Progenitor cell of endocrine pancreas (in vitro differentiated cells): ENCODE results near the gene ANO7. TPM values are rescaled to one million over a fixed set of nuclear protein-coding genes. Genes with fewer than 3 reads are reported as not detected.

Experiments used
- DNase-seq: peaks from one replicate; pipeline ENCODE4 v3.0.0; 2021; ENCODE audit warnings: low spot score; ENCODE audit not compliant: unreplicated experiment
- H3K27ac Mint-ChIP-seq: 2 replicates; pipeline ENCODE4 v1.8.0; 2021; ENCODE audit warnings: mild to moderate bottlenecking, moderate library complexity, mixed read lengths
- H3K27me3 Mint-ChIP-seq: 2 replicates; pipeline ENCODE4 v1.8.0; 2021; ENCODE audit warnings: mixed read lengths
- H3K36me3 Mint-ChIP-seq: 2 replicates; pipeline ENCODE4 v1.8.0; 2022; ENCODE audit warnings: mixed read lengths; ENCODE audit not compliant: insufficient read depth
- H3K4me1 Mint-ChIP-seq: 2 replicates; pipeline ENCODE4 v1.8.0; 2021; ENCODE audit warnings: low read depth, mixed read lengths
- H3K4me3 Mint-ChIP-seq: 2 replicates; pipeline ENCODE4 v1.8.0; 2021; ENCODE audit warnings: low read depth, mild to moderate bottlenecking, moderate library complexity, mixed read lengths
- H3K9me3 Mint-ChIP-seq: 2 replicates; pipeline ENCODE4 v1.8.0; 2021; ENCODE audit warnings: low read depth, mixed read lengths
- total RNA-seq: library from RNA; stranded (reverse); gene quantifications from 2 replicates; pipeline ENCODE4 v1.2.1, GENCODE V29; 2021
- TF ChIP-seq, protein P1 (sequence below): fragments of 200-600 bp; sonication (generic); IDR thresholded peaks from one replicate; pipeline ENCODE4 v1.5.0; 2021; ENCODE audit warnings: antibody characterized with exemption, mild to moderate bottlenecking; ENCODE audit not compliant: unreplicated experiment

ANO7 gene
- total RNA-seq, 1 donor from 2014 or later = 2.5 TPM

DNA sequence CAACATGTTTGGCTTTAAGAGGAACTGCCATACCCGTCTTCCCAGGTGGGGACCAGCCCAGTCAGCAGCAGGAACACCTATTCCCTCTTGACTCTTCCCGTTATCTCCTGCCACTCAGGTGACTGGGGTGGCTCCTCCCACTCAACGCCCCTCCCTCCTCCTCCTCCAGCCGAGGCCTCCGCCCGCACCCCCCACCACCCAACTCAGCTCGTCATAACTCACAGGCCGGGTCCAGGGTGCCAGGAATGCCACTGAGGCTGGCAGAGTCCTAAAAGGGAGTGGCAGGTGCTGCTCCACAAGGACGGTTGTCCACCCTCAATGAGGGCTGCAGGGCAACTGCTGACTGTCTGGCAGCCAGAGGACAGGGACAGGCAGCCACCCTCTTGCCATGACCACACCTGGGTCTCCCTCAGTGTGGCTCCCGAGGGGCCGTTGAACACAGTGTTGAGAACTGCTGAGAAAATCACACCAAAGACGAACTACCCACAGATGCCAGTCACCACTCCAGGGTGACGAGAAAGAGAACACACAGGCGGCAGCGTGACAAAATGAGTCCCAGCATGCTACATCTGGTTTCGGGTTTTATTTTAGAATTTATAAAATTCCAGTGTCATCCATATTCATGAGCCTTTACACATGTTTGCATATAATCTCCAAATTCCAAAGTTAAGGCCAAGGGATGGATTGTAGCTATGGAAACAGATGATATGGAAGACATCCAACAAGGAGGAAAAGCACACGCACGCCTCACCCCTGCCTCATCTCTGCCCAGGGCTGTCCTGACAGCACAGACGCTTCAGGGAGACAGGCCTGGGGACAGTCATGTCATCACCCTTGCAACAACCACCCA, 38.5 kb downstream of the ANO7 start:
- no peak for DNase-seq
- H3K27ac Mint-ChIP-seq = no peak overlapping the region

DNA sequence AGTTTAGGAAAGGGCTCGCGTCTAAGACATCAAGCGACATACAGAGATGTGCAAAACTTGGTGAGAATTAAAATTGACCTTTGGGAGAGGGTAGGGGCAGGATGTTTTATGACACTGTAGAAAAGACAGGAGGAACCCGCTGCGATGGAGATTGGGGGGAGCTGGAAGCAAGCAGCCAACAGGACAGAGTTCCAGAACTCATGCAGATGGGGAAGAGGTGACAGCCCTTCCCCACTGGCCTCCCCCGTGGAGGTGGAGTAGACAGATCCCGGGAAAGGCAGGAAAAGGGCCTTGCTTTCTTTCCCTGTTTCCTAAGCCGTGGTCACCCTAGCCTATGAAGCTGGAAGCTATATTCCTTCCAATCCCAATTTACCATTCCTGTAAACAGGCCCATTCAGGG, 39.1 kb downstream of the ANO7 start:
- DNase-seq = no peak
- Mint-ChIP-seq H3K4me3 (no peak overlapping the region), H3K4me1 (peaks cover 2% of the 10 kb centered on the region), H3K27me3 (no peaks in the 10 kb centered on the region), H3K9me3 (no peaks in the 10 kb centered on the region), H3K27ac (no peak overlapping the region), H3K36me3 (peaks cover 19% of the 10 kb centered on the region)
- TF ChIP-seq, protein P1, sequence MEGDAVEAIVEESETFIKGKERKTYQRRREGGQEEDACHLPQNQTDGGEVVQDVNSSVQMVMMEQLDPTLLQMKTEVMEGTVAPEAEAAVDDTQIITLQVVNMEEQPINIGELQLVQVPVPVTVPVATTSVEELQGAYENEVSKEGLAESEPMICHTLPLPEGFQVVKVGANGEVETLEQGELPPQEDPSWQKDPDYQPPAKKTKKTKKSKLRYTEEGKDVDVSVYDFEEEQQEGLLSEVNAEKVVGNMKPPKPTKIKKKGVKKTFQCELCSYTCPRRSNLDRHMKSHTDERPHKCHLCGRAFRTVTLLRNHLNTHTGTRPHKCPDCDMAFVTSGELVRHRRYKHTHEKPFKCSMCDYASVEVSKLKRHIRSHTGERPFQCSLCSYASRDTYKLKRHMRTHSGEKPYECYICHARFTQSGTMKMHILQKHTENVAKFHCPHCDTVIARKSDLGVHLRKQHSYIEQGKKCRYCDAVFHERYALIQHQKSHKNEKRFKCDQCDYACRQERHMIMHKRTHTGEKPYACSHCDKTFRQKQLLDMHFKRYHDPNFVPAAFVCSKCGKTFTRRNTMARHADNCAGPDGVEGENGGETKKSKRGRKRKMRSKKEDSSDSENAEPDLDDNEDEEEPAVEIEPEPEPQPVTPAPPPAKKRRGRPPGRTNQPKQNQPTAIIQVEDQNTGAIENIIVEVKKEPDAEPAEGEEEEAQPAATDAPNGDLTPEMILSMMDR = no peak

More for the DNA sequence above, 38.5 kb downstream of the ANO7 start:
- Mint-ChIP-seq H3K36me3 (peaks cover 16% of the 10 kb centered on the region), H3K4me3 (no peak overlapping the region), H3K4me1 (peaks cover 2% of the 10 kb centered on the region), H3K9me3 (no peaks in the 10 kb centered on the region), H3K27me3 (no peaks in the 10 kb centered on the region)
- TF ChIP-seq, protein P1 = no peak

DNA sequence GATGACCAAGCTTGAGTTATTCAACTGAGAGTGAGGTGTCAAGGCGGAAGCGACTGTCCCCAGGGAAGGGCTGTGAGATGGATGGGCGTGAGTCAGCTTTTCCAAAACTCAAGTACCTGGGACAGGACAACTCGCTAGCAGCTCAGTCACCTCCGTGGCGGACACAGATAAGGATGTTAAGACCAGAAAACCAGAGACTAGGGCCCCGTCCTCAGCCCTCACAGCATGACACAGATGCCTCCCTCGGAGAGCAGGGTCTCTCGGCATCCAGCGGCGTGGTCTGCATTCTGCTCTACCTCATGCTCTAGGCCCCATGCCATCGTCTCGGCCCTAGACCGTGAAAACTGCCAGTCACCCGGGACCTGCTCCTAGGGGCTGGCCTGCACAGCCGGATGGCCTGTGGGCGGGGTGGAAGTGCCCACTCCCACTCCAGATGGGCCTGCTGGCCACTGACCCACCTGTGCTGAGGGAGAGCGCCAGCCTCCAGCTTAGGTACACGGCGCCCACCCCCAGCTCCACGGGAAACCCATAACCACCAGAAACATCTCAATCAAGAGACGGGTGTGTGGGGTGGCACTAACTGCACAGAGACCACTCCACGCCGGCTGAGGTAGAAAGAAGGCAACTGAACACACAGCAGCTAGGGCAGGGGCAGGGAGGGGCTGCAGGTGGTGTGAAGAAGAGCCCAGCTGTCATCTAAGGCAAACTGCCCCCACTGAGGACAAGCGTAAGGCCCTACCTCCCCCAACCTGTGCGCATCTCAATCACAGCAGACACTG, 39.8 kb downstream of the ANO7 start:
- peaks cover 2% of the 10 kb centered on the region for H3K4me1 Mint-ChIP-seq
- no peaks in the 10 kb centered on the region for H3K9me3 Mint-ChIP-seq
- no peak overlapping the region for H3K27ac Mint-ChIP-seq
- no peak for DNase-seq
- H3K36me3 Mint-ChIP-seq = peaks cover 25% of the 10 kb centered on the region
- H3K4me3 Mint-ChIP-seq = no peak overlapping the region
- no peaks in the 10 kb centered on the region for H3K27me3 Mint-ChIP-seq
- TF ChIP-seq, protein P1 = no peak

DNA sequence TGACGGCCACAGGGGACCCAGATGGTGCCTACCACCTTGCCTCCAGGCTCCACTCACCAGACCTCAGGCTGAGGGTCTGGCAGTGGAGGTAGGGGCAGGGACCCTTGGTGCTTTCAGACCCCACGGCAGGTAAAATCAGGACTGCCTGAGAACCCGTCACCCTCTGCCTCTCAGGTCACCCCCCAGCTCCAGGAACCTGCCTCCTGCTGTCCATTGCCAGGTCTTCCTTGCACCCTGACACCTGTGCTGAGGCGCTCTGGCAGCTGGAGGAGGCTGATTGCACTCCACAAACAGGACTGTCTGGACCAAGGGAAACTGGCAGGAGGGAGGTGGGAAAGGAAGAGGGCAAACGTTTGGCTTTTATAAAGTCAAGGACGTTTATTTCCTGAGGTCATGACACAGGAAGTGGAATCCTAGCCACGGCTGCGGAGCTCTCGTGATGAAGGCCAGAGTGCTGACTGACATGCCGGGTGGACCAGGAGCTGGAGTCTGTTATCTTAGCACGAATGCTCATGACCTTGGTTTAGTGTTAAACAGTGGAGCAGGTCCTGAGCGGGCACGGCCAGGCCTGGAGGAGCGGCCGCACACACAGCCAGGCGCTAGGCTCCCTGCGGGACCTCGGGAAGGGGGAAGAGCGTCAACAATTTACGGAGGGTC, 40.5 kb downstream of the ANO7 start:
- peaks cover 2% of the 10 kb centered on the region for H3K4me1 Mint-ChIP-seq
- H3K9me3 Mint-ChIP-seq = no peaks in the 10 kb centered on the region
- no peak overlapping the region for H3K4me3 Mint-ChIP-seq
- DNase-seq = no peak
- TF ChIP-seq, protein P1 = no peak
- peaks cover 28% of the 10 kb centered on the region for H3K36me3 Mint-ChIP-seq
- peak overlapping the region; percentile 69 for H3K27ac Mint-ChIP-seq
- H3K27me3 Mint-ChIP-seq = no peaks in the 10 kb centered on the region
